Endothelial cell of umbilical vein (primary cell): ENCODE measurements around the gene C7. TPM values are rescaled to one million over a fixed set of nuclear protein-coding genes. Genes with fewer than 3 reads are reported as not detected.

ENCODE experiments used
- BruUV-seq: library from RNA; stranded (reverse); fragments of 400-500 nt; replicated peaks from 2 replicates; lab custom pipeline; 2021; lab: Mats Ljungman, UMichigan
- CTCF ChIA-PET: fragments of 300-600, 350-600 bp; sonication (Branson Sonifier 250); formaldehyde crosslinking; loops from one replicate; lab custom pipeline; 2021; ENCODE audit warnings: antibody characterized with exemption, inconsistent platforms; lab: Charles Lee
- POLR2A ChIA-PET: fragments of 300-600, 350-600 bp; sonication (Branson Sonifier 250); formaldehyde crosslinking; loops from one replicate; lab custom pipeline; 2021; ENCODE audit warnings: antibody characterized with exemption, inconsistent platforms; lab: Charles Lee
- DNase-seq: peaks from one replicate; pipeline ENCODE4 v3.0.0-alpha.2; 2011; ENCODE audit warnings: low read depth, low spot score
- FAIRE-seq: peaks from 2 replicates; lab custom pipeline; 2011; peaks lifted over from hg19 to GRCh38; lab: Jason Lieb, UNC
- H2AFZ ChIP-seq: 2 replicates; pipeline ENCODE4 v1.6.0; 2012; ENCODE audit warnings: low read depth, low read length, control low read depth, inconsistent platforms
- H3K27ac ChIP-seq: 2 replicates; pipeline ENCODE4 v1.5.1; 2011; ENCODE audit warnings: low read depth, mild to moderate bottlenecking, control low read depth, low read length, moderate library complexity; ENCODE audit not compliant: insufficient read depth
- H3K27me3 ChIP-seq, 2 experiments: 2 replicates each; pipeline versions ENCODE4 v1.6.0 to v1.6.1; 2011; ENCODE audit warnings: low read length in 2 of 2, mixed read lengths in 1 of 2; ENCODE audit not compliant: control insufficient read depth in 2 of 2, insufficient read depth in 2 of 2
- H3K36me3 ChIP-seq, 2 experiments: 2 replicates in 1 of 2; 3 replicates in 1 of 2; pipeline ENCODE4 v1.5.1; 2011; ENCODE audit warnings: low read length in 2 of 2, mild to moderate bottlenecking in 1 of 2, moderate library complexity in 1 of 2; ENCODE audit not compliant: control insufficient read depth in 2 of 2, insufficient read depth in 2 of 2; ENCODE audit errors: extremely low read depth in 1 of 2
- H3K4me1 ChIP-seq: 3 replicates; pipeline ENCODE4 v1.5.1; 2011; ENCODE audit warnings: mild to moderate bottlenecking, low read length; ENCODE audit not compliant: control insufficient read depth, insufficient read depth; ENCODE audit errors: extremely low read depth
- H3K4me2 ChIP-seq: 2 replicates; pipeline ENCODE4 v1.6.1; 2011; ENCODE audit warnings: low read length, control low read depth, mixed read lengths; ENCODE audit not compliant: insufficient read depth
- H3K4me3 ChIP-seq, 3 experiments: fragments of 200-600 bp in 1 of 3; sonication (generic), shearing (Covaris generic) in 1 of 3; replicated peaks in 1 of 3; 2 replicates each; pipeline ENCODE4 v1.5.1; 2011 to 2016; ENCODE audit warnings: control low read depth in 3 of 3, low read length in 3 of 3, mild to moderate bottlenecking in 2 of 3, inconsistent platforms in 1 of 3, low read depth in 1 of 3, moderate library complexity in 1 of 3; ENCODE audit not compliant: insufficient read depth in 1 of 3
- H3K79me2 ChIP-seq: 2 replicates; pipeline ENCODE4 v1.6.0; 2012; ENCODE audit warnings: low read length, inconsistent platforms; ENCODE audit not compliant: control insufficient read depth, insufficient read depth
- H3K9ac ChIP-seq: replicated peaks from 2 replicates; pipeline ENCODE3; 2011; ENCODE audit warnings: low read length, control low read depth; ENCODE audit not compliant: insufficient read depth; ENCODE audit errors: extremely low read depth
- H3K9me1 ChIP-seq: replicated peaks from 3 replicates; pipeline ENCODE4 v1.6.0; 2011; ENCODE audit warnings: mild to moderate bottlenecking, low read length; ENCODE audit not compliant: control insufficient read depth, insufficient read depth; ENCODE audit errors: extremely low read depth
- H3K9me3 ChIP-seq: replicated peaks from 2 replicates; pipeline ENCODE4 v1.5.1; 2012; ENCODE audit warnings: low read length, inconsistent platforms; ENCODE audit not compliant: control insufficient read depth, insufficient read depth
- H4K20me1 ChIP-seq: replicated peaks from 2 replicates; pipeline ENCODE3; 2011; ENCODE audit warnings: mild to moderate bottlenecking, low read length; ENCODE audit not compliant: control insufficient read depth, insufficient read depth; ENCODE audit errors: extremely low read depth
- EZH2 ChIP-seq: IDR thresholded peaks from 2 replicates; pipeline ENCODE4 v1.6.1; 2012; ENCODE audit warnings: borderline replicate concordance, low read depth, mild to moderate bottlenecking, moderate library complexity, low read length, inconsistent platforms; ENCODE audit not compliant: severe bottlenecking
- FOS ChIP-seq: IDR thresholded peaks from 2 replicates; pipeline ENCODE4 v1.6.1; 2011; ENCODE audit warnings: mild to moderate bottlenecking, low read length, moderate library complexity, borderline replicate concordance; ENCODE audit not compliant: insufficient read depth
- GATA2 ChIP-seq: IDR thresholded peaks from 2 replicates; pipeline ENCODE4 v1.7.0; 2011; ENCODE audit warnings: low read depth, mild to moderate bottlenecking, moderate library complexity, mixed read lengths, low read length; ENCODE audit not compliant: insufficient read length, insufficient read depth
- JUN ChIP-seq: IDR thresholded peaks from 2 replicates; pipeline ENCODE4 v1.6.1; 2011; ENCODE audit warnings: borderline replicate concordance, low read depth; ENCODE audit not compliant: insufficient read length, insufficient read depth
- POLR2A ChIP-seq: IDR thresholded peaks from 2 replicates; pipeline ENCODE4 v1.6.1; 2012; ENCODE audit warnings: low read depth, mild to moderate bottlenecking, control low read depth, low read length
- POLR2AphosphoS5 ChIP-seq: IDR thresholded peaks from 2 replicates; pipeline ENCODE4 v1.6.1; 2012; ENCODE audit warnings: low read depth, mild to moderate bottlenecking, control low read depth, low read length, moderate library complexity; ENCODE audit not compliant: insufficient read depth
- dilution Hi-C: fragments of 300-500 bp; cut with MboI; formaldehyde crosslinking; loops from one replicate; pipeline ENCODE4 v1.15.0; 2019; ENCODE audit warnings: low sequenced_read_pairs; ENCODE audit not compliant: extremely low pct_ligation_motif_present
- intact Hi-C: fragments of 100-400 bp; cut with micrococcal nuclease; formaldehyde crosslinking; loops from one replicate; pipeline ENCODE4 v1.10.0; 2022
- polyA plus RNA-seq, 4 experiments: library from polyadenylated mRNA; depleted of rRNA in 3 of 4; stranded (reverse) in 3 of 4; unstranded in 1 of 4; fragments of >200 nt; gene quantifications; 2 replicates each; pipeline versions ENCODE4 v1.2.1 to v1.2.3, GENCODE V29; 2011 to 2012; ENCODE audit warnings: missing spikeins in 1 of 4
- total RNA-seq: library from RNA; stranded (reverse); gene quantifications from 2 replicates; pipeline ENCODE4 v1.2.3, GENCODE V29; 2021
- TF ChIP-seq, protein P1 (sequence below), 2 donors: IDR thresholded peaks; 1 replicate in 1 of 2; 2 replicates in 1 of 2; pipeline ENCODE4 v1.5.1; 2011; ENCODE audit warnings: low read length in 2 of 2, mild to moderate bottlenecking in 2 of 2, moderate library complexity in 2 of 2, control low read depth in 1 of 2, inconsistent platforms in 1 of 2, low read depth in 1 of 2; ENCODE audit not compliant: insufficient read depth in 1 of 2; ENCODE audit errors: extremely low read depth in 1 of 2
- TF ChIP-seq, protein P2 (sequence below): IDR thresholded peaks from 2 replicates; pipeline ENCODE4 v1.6.1; 2011; ENCODE audit not compliant: insufficient read depth, insufficient read length

Gene C7
- total and polyA plus RNA-seq, 2 donors (not counting 3 experiments of a cell fraction or from before 2014, with no cell fraction given): 0.08 to 0.29 TPM

GRCh38 chr5:40873286-40873880 lies 35.9 kb upstream of the C7 start:
- Histone ChIP-seq H3K4me3 (no peak overlapping the region), H3K9me1 (no peaks in the 10 kb centered on the region), H3K9ac (no peak overlapping the region), H4K20me1 (no peaks in the 10 kb centered on the region), H3K27me3 (no peaks in the 10 kb centered on the region), H3K27ac (no peak overlapping the region), H3K36me3 (no peaks in the 10 kb centered on the region), H3K4me1 (no peaks in the 10 kb centered on the region), H2AFZ (no peak overlapping the region), H3K9me3 (no peaks in the 10 kb centered on the region), H3K79me2 (no peaks in the 10 kb centered on the region), H3K4me2 (no peak overlapping the region)
- ChIA-PET POLR2A (no interaction called here), CTCF (no interaction called here)
- FAIRE-seq (no peak), DNase-seq (no peak)
- dilution Hi-C loops (no loop called here), intact Hi-C loops (no loop called here)
- BruUV-seq: no TSS peak
- TF ChIP-seq, protein P1, sequence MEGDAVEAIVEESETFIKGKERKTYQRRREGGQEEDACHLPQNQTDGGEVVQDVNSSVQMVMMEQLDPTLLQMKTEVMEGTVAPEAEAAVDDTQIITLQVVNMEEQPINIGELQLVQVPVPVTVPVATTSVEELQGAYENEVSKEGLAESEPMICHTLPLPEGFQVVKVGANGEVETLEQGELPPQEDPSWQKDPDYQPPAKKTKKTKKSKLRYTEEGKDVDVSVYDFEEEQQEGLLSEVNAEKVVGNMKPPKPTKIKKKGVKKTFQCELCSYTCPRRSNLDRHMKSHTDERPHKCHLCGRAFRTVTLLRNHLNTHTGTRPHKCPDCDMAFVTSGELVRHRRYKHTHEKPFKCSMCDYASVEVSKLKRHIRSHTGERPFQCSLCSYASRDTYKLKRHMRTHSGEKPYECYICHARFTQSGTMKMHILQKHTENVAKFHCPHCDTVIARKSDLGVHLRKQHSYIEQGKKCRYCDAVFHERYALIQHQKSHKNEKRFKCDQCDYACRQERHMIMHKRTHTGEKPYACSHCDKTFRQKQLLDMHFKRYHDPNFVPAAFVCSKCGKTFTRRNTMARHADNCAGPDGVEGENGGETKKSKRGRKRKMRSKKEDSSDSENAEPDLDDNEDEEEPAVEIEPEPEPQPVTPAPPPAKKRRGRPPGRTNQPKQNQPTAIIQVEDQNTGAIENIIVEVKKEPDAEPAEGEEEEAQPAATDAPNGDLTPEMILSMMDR (IDR thresholded peaks at IDR 0.05; ENCODE audit: extremely low read depth in 1 of 2, insufficient read depth in 1 of 2, low read depth in 1 of 2, low read length in 2 of 2): no peak
- TF ChIP-seq, protein P2, sequence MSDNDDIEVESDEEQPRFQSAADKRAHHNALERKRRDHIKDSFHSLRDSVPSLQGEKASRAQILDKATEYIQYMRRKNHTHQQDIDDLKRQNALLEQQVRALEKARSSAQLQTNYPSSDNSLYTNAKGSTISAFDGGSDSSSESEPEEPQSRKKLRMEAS: no peak
- no peak for TF ChIP-seq POLR2AphosphoS5
- TF ChIP-seq POLR2A: no peak
- TF ChIP-seq EZH2: no peak
- TF ChIP-seq FOS: no peak
- TF ChIP-seq GATA2: no peak
- TF ChIP-seq JUN: no peak
